HEK293 (cell line): ENCODE results near the gene CDK11A.
"Not testable (repeated sequence)": the region's sequence is repeated elsewhere in the genome, so short reads cannot be mapped to it uniquely, and the experiment has no call there.

Source experiments
- CTCF ChIA-PET: fragments of 350-600 bp; formaldehyde crosslinking; extraction: SDS; loops from one replicate; lab custom pipeline; 2021; ENCODE audit warnings: antibody characterized with exemption; lab: Yijun Ruan, JAX
- POLR2A ChIA-PET: fragments of 300-600 bp; formaldehyde crosslinking; extraction: SDS; loops from one replicate; lab custom pipeline; 2020; ENCODE audit warnings: antibody characterized with exemption, inconsistent platforms; lab: Yijun Ruan, JAX
- H3K27ac ChIP-seq: fragments of 200-500 bp; sonication (Bioruptor generic); 2 replicates; pipeline ENCODE4 v1.5.1; 2014; ENCODE audit warnings: low read depth, low read length, control low read depth, inconsistent platforms; ENCODE audit errors: extremely low read depth
- H3K36me3 ChIP-seq, 2 experiments: fragments of 200-500 bp in 1 of 2; sonication (Bioruptor generic) in 1 of 2; 1 replicate in 1 of 2; 2 replicates in 1 of 2; pipeline ENCODE4 v1.5.1; 2014 to 2017; ENCODE audit warnings: inconsistent platforms in 2 of 2, low read length in 2 of 2; ENCODE audit not compliant: control insufficient read depth in 2 of 2, insufficient read depth in 1 of 2
- H3K4me1 ChIP-seq: fragments of 200-500 bp; sonication (Bioruptor generic); 2 replicates; pipeline ENCODE4 v1.5.1; 2014; ENCODE audit warnings: mild to moderate bottlenecking, low read length, inconsistent platforms; ENCODE audit not compliant: control insufficient read depth, insufficient read depth
- H3K4me3 ChIP-seq: 2 replicates; pipeline ENCODE4 v1.5.1; 2011; ENCODE audit warnings: low read depth, mild to moderate bottlenecking, control low read depth, low read length, moderate library complexity
- H3K9me3 ChIP-seq: fragments of 200-500 bp; sonication (Bioruptor generic); 2 replicates; pipeline ENCODE4 v1.5.1; 2014; ENCODE audit warnings: low read depth, low read length, inconsistent platforms; ENCODE audit not compliant: control insufficient read depth, insufficient read depth
- GLIS1 ChIP-seq: fragments of 450-650 bp; formaldehyde crosslinking; IDR thresholded peaks from 2 replicates; pipeline ENCODE4 v1.5.1; 2016; ENCODE audit warnings: missing biosample characterization, missing genetic modification characterization
- KLF10 ChIP-seq: fragments of 450-650 bp; IDR thresholded peaks from 2 replicates; pipeline ENCODE4 v1.5.1; 2018; ENCODE audit warnings: missing biosample characterization, mild to moderate bottlenecking, missing genetic modification characterization
- KLF8 ChIP-seq: fragments of 450-650 bp; formaldehyde crosslinking; IDR thresholded peaks from 2 replicates; pipeline ENCODE4 v1.5.1; 2016; ENCODE audit warnings: missing biosample characterization, missing genetic modification characterization
- OSR2 ChIP-seq: fragments of 450-650 bp; formaldehyde crosslinking; IDR thresholded peaks from 2 replicates; pipeline ENCODE4 v1.5.1; 2016; ENCODE audit warnings: missing biosample characterization, missing genetic modification characterization
- PATZ1 ChIP-seq: fragments of 450-650 bp; formaldehyde crosslinking; IDR thresholded peaks from 2 replicates; pipeline ENCODE4 v1.5.1; 2016; ENCODE audit warnings: missing biosample characterization, missing genetic modification characterization
- SP2 ChIP-seq: fragments of 450-650 bp; formaldehyde crosslinking; IDR thresholded peaks from 2 replicates; pipeline ENCODE4 v1.5.1; 2016; ENCODE audit warnings: missing biosample characterization, missing genetic modification characterization
- SP3 ChIP-seq: fragments of 450-650 bp; formaldehyde crosslinking; IDR thresholded peaks from 2 replicates; pipeline ENCODE4 v1.5.1; 2016; ENCODE audit warnings: missing biosample characterization, missing genetic modification characterization
- ZBTB20 ChIP-seq: fragments of 450-650 bp; formaldehyde crosslinking; IDR thresholded peaks from 2 replicates; pipeline ENCODE4 v1.5.1; 2016; ENCODE audit warnings: missing biosample characterization, missing genetic modification characterization
- ZBTB21 ChIP-seq: fragments of 450-650 bp; formaldehyde crosslinking; IDR thresholded peaks from 2 replicates; pipeline ENCODE4 v1.5.1; 2017; ENCODE audit warnings: missing biosample characterization, missing genetic modification characterization
- ZBTB8A ChIP-seq: fragments of 450-650 bp; formaldehyde crosslinking; IDR thresholded peaks from 2 replicates; pipeline ENCODE4 v1.5.1; 2016; ENCODE audit warnings: missing biosample characterization, missing genetic modification characterization
- ZNF335 ChIP-seq: fragments of 450-650 bp; formaldehyde crosslinking; conservative IDR thresholded peaks from 2 replicates; pipeline ENCODE4 v1.5.1; 2016; ENCODE audit warnings: missing biosample characterization, missing genetic modification characterization
- ZNF341 ChIP-seq: fragments of 450-650 bp; formaldehyde crosslinking; IDR thresholded peaks from 2 replicates; pipeline ENCODE4; 2016; ENCODE audit warnings: low read depth, missing biosample characterization, missing genetic modification characterization
- ZNF449 ChIP-seq: fragments of 450-650 bp; formaldehyde crosslinking; IDR thresholded peaks from 2 replicates; pipeline ENCODE4 v1.5.1; 2017; ENCODE audit warnings: missing biosample characterization, mild to moderate bottlenecking, missing genetic modification characterization, moderate library complexity
- ZNF501 ChIP-seq: fragments of 450-650 bp; formaldehyde crosslinking; IDR thresholded peaks from 2 replicates; pipeline ENCODE4 v1.5.1; 2016; ENCODE audit warnings: missing biosample characterization, missing genetic modification characterization
- ZNF561 ChIP-seq: fragments of 450-650 bp; IDR thresholded peaks from 2 replicates; pipeline ENCODE4 v1.5.1; 2018; ENCODE audit warnings: missing biosample characterization, missing genetic modification characterization, borderline replicate concordance
- ZNF629 ChIP-seq: fragments of 450-650 bp; formaldehyde crosslinking; IDR thresholded peaks from 2 replicates; pipeline ENCODE4 v1.5.1; 2017; ENCODE audit warnings: missing biosample characterization, missing genetic modification characterization
- ZNF639 ChIP-seq: fragments of 450-650 bp; formaldehyde crosslinking; IDR thresholded peaks from 2 replicates; pipeline ENCODE4 v1.5.1; 2016; ENCODE audit warnings: missing biosample characterization, missing genetic modification characterization
- ZNF660 ChIP-seq: fragments of 450-650 bp; IDR thresholded peaks from 2 replicates; pipeline ENCODE4 v1.5.1; 2018; ENCODE audit warnings: missing biosample characterization, mild to moderate bottlenecking, missing genetic modification characterization
- ZSCAN30 ChIP-seq: fragments of 450-650 bp; IDR thresholded peaks from 2 replicates; pipeline ENCODE4 v1.5.1; 2018; ENCODE audit warnings: missing biosample characterization, mild to moderate bottlenecking, missing genetic modification characterization, moderate library complexity
- TF ChIP-seq, protein P1 (sequence below): fragments of 450-650 bp; formaldehyde crosslinking; optimal IDR thresholded peaks from 2 replicates; pipeline ENCODE3; 2016; ENCODE audit warnings: missing biosample characterization, mild to moderate bottlenecking, missing genetic modification characterization
- TF ChIP-seq, protein P2 (sequence below): fragments of 450-650 bp; formaldehyde crosslinking; IDR thresholded peaks from 2 replicates; pipeline ENCODE4 v1.5.1; 2016; ENCODE audit warnings: missing biosample characterization, missing genetic modification characterization
- TF ChIP-seq, protein P3 (sequence below): fragments of 450-650 bp; formaldehyde crosslinking; conservative IDR thresholded peaks from 2 replicates; pipeline ENCODE4 v1.5.1; 2016; ENCODE audit warnings: low read depth, missing biosample characterization, missing genetic modification characterization
- TF ChIP-seq, protein P4 (sequence below): fragments of 450-650 bp; formaldehyde crosslinking; IDR thresholded peaks from 2 replicates; pipeline ENCODE4 v1.5.1; 2016; ENCODE audit warnings: missing biosample characterization, missing genetic modification characterization, low read depth

CDK11A gene

DNA sequence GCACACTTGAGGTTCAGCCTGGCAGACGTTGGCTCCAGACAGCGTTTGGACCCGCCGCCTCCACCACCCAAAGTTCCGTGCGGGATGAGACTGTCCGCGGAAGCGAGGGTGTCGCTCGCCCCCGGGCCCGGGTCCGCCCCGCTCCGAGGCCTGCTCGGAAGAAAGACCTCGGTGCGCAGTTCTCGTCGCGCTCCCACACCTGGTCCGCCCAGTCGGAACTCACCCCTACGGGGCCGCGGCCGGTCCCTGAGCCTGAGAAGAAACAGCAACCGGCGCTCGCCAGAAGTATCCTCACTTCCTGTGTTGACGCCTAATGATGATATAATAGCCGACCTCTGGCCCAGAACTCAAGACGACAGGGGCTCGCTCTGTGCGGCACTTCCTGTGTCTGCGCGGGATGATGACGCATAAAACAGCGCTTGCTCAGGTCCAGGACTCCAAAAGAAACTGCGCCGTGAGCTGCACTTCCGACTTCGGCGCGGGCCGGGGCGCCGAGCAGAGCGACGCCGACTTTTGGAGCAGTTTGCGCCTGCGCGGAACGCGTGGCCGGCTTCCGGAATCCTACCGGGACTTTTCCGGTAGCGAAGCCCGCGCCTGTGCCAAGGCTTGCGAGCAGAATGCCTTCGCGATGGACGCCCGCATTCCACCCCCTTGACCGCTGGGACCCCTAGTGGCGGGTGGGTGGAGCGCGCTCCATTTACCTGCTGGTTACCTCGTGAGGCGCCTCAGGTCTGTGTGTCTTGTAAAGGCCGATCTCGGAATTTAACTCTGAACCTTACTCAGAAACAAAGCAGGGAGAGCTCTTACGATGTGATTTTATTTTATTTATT is at the start of gene CDK11A:
TSS of gene CDK11A (minus strand) at position 323 of the 830 bp plus-strand sequence. CDS start 1,539 bp downstream, outside the sequence.
- CTCF ChIA-PET, H3K9me3 ChIP-seq, H3K4me1 ChIP-seq: not testable (repeated sequence)
- Histone ChIP-seq H3K4me3 (peak within 1 kb of the TSS; percentile 53), H3K36me3 (peaks cover 19 to 24% of the 10 kb centered on the region in 2 experiments; a peak in 2 of 3 replicates), H3K27ac (peak within 1 kb of the TSS; percentile 48)
- POLR2A ChIA-PET: interaction anchor here (0.6 to 1.0 kb wide), 7 partner anchors 9 to 340 kb away, joined by 3 to 7 read pairs (median 3); no protein-coding TSS in a partner anchor
- TF ChIP-seq KLF8 (tag by site-specific recombination): peak; percentile 61; the same call in 1 of the 2 replicates
- peak; percentile 90 for TF ChIP-seq ZBTB21 (tag by site-specific recombination)
- TF ChIP-seq, protein P1, sequence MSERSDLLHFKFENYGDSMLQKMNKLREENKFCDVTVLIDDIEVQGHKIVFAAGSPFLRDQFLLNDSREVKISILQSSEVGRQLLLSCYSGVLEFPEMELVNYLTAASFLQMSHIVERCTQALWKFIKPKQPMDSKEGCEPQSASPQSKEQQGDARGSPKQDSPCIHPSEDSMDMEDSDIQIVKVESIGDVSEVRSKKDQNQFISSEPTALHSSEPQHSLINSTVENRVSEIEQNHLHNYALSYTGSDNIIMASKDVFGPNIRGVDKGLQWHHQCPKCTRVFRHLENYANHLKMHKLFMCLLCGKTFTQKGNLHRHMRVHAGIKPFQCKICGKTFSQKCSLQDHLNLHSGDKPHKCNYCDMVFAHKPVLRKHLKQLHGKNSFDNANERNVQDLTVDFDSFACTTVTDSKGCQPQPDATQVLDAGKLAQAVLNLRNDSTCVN: peak; percentile 83
- peak; percentile 70; the same call in 1 of the 2 replicates for TF ChIP-seq ZNF639 (tag by site-specific recombination)
- peak; percentile 62 for TF ChIP-seq ZNF449 (tag by site-specific recombination)
- TF ChIP-seq ZSCAN30 (tag by site-specific recombination): 0 out of 2 replicates have a peak, but pooled peaks have one; percentile 22
- peak; percentile 73 for TF ChIP-seq SP2 (tag by site-specific recombination)
- TF ChIP-seq, protein P2, sequence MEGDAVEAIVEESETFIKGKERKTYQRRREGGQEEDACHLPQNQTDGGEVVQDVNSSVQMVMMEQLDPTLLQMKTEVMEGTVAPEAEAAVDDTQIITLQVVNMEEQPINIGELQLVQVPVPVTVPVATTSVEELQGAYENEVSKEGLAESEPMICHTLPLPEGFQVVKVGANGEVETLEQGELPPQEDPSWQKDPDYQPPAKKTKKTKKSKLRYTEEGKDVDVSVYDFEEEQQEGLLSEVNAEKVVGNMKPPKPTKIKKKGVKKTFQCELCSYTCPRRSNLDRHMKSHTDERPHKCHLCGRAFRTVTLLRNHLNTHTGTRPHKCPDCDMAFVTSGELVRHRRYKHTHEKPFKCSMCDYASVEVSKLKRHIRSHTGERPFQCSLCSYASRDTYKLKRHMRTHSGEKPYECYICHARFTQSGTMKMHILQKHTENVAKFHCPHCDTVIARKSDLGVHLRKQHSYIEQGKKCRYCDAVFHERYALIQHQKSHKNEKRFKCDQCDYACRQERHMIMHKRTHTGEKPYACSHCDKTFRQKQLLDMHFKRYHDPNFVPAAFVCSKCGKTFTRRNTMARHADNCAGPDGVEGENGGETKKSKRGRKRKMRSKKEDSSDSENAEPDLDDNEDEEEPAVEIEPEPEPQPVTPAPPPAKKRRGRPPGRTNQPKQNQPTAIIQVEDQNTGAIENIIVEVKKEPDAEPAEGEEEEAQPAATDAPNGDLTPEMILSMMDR (tag by site-specific recombination): peak; percentile 49
- peak; percentile 91 for TF ChIP-seq ZNF561 (tag by site-specific recombination)
- TF ChIP-seq, protein P3, sequence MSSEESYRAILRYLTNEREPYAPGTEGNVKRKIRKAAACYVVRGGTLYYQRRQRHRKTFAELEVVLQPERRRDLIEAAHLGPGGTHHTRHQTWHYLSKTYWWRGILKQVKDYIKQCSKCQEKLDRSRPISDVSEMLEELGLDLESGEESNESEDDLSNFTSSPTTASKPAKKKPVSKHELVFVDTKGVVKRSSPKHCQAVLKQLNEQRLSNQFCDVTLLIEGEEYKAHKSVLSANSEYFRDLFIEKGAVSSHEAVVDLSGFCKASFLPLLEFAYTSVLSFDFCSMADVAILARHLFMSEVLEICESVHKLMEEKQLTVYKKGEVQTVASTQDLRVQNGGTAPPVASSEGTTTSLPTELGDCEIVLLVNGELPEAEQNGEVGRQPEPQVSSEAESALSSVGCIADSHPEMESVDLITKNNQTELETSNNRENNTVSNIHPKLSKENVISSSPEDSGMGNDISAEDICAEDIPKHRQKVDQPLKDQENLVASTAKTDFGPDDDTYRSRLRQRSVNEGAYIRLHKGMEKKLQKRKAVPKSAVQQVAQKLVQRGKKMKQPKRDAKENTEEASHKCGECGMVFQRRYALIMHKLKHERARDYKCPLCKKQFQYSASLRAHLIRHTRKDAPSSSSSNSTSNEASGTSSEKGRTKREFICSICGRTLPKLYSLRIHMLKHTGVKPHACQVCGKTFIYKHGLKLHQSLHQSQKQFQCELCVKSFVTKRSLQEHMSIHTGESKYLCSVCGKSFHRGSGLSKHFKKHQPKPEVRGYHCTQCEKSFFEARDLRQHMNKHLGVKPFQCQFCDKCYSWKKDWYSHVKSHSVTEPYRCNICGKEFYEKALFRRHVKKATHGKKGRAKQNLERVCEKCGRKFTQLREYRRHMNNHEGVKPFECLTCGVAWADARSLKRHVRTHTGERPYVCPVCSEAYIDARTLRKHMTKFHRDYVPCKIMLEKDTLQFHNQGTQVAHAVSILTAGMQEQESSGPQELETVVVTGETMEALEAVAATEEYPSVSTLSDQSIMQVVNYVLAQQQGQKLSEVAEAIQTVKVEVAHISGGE (tag by site-specific recombination): peak; percentile 96
- TF ChIP-seq ZBTB20 (tag by site-specific recombination): peak; percentile 81
- TF ChIP-seq ZNF501 (tag by site-specific recombination): peak; percentile 81; the same call in 1 of the 2 replicates
- TF ChIP-seq KLF10 (tag by site-specific recombination): peak; percentile 86
- TF ChIP-seq ZNF629 (tag by site-specific recombination): peak; percentile 98
- TF ChIP-seq, protein P4, sequence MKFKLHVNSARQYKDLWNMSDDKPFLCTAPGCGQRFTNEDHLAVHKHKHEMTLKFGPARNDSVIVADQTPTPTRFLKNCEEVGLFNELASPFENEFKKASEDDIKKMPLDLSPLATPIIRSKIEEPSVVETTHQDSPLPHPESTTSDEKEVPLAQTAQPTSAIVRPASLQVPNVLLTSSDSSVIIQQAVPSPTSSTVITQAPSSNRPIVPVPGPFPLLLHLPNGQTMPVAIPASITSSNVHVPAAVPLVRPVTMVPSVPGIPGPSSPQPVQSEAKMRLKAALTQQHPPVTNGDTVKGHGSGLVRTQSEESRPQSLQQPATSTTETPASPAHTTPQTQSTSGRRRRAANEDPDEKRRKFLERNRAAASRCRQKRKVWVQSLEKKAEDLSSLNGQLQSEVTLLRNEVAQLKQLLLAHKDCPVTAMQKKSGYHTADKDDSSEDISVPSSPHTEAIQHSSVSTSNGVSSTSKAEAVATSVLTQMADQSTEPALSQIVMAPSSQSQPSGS (tag by site-specific recombination): peak; percentile 34
- peak; percentile 47; the same call in 1 of the 2 replicates for TF ChIP-seq GLIS1 (tag by site-specific recombination)
- TF ChIP-seq ZBTB8A (tag by site-specific recombination): peak; percentile 80
- peak; percentile 49 for TF ChIP-seq ZNF341 (tag by site-specific recombination)
- 0 out of 2 replicates have a peak, but pooled peaks have one; percentile 38 for TF ChIP-seq ZNF660
- peak; percentile 73; the same call in 1 of the 2 replicates for TF ChIP-seq OSR2
- peak; percentile 35 for TF ChIP-seq SP3 (tag by site-specific recombination)
- TF ChIP-seq ZNF335: peak; percentile 86
- 0 out of 2 replicates have a peak, but pooled peaks have one; percentile 20 for TF ChIP-seq PATZ1
